BJ (cell line): ENCODE data around the gene CHD9. TPM values are rescaled to one million over a fixed set of nuclear protein-coding genes. Genes with fewer than 3 reads are reported as not detected.

Experiments used
- CTCF ChIA-PET: fragments of 350-600 bp; formaldehyde crosslinking; extraction: SDS; loops from one replicate; lab custom pipeline; 2021; ENCODE audit warnings: antibody characterized with exemption, inconsistent platforms; lab: Yijun Ruan, JAX
- POLR2A ChIA-PET: fragments of 300-600 bp; sonication (Branson Sonifier 250); formaldehyde crosslinking; extraction: SDS; loops from one replicate; lab custom pipeline; 2021; ENCODE audit warnings: antibody characterized with exemption; lab: Charles Lee
- DNase-seq: peaks from one replicate; pipeline ENCODE4 v3.0.0-alpha.2; 2011; ENCODE audit warnings: low read depth
- H3K27me3 ChIP-seq: 2 replicates; pipeline ENCODE4 v1.6.0; 2011; ENCODE audit warnings: low read length; ENCODE audit not compliant: control insufficient read depth, insufficient read depth
- H3K36me3 ChIP-seq: 2 replicates; pipeline ENCODE4 v1.5.1; 2011; ENCODE audit warnings: low read length; ENCODE audit not compliant: control insufficient read depth, insufficient read depth
- H3K4me3 ChIP-seq: 2 replicates; pipeline ENCODE4 v1.5.1; 2011; ENCODE audit warnings: low read depth, mild to moderate bottlenecking, control low read depth, low read length
- CTCF ChIP-seq: IDR thresholded peaks from 2 replicates; pipeline ENCODE4 v1.5.1; 2011; ENCODE audit warnings: low read depth, mild to moderate bottlenecking, control low read depth, inconsistent platforms, low read length, moderate library complexity; ENCODE audit not compliant: insufficient read depth
- polyA minus RNA-seq: library from RNA; depleted of rRNA, polyadenylated mRNA; stranded (reverse); fragments of >200 nt; gene quantifications from 2 replicates; pipeline ENCODE4 v1.2.3, GENCODE V29; 2011; rRNA and poly(A)+ RNA removed
- polyA plus RNA-seq: library from polyadenylated mRNA; depleted of rRNA; stranded (reverse); fragments of >200 nt; gene quantifications from 2 replicates; pipeline ENCODE4 v1.2.3, GENCODE V29; 2011; rRNA removed

Gene CHD9
- polyA plus RNA-seq (13.1 and 30.0 TPM in 2 replicates), polyA minus RNA-seq (31.5 and 37.6 TPM in 2 replicates)

GRCh38 chr16:53054670-53055485, at the start of gene CHD9:
CHD9 (plus strand) TSS chr16:53054991; CDS start chr16:53156090, 101,099 bp downstream.
- Histone ChIP-seq H3K27me3 (no peaks in the 10 kb centered on the region), H3K4me3 (peak within 1 kb of the TSS; percentile 66), H3K36me3 (peaks cover 1% of the 10 kb centered on the region; the same call in 1 of the 2 replicates)
- DNase-seq: no peak
- ChIA-PET POLR2A (no interaction called here), CTCF (interaction anchor here (0.6 to 4.7 kb wide), 50 partner anchors 9 to 863 kb away, joined by 3 to 38 read pairs (median 5); no protein-coding TSS in a partner anchor)
- peak; percentile 99 for TF ChIP-seq CTCF

GRCh38 chr16:53007095-53007494, 47.7 kb upstream of the CHD9 start:
- CTCF ChIA-PET: no interaction called here
- DNase-seq: no peak
- H3K4me3 ChIP-seq: no peak overlapping the region
- no peaks in the 10 kb centered on the region for H3K36me3 ChIP-seq
- POLR2A ChIA-PET: no interaction called here
- 0 out of 2 replicates have a peak, but pooled peaks have one; percentile 5 for TF ChIP-seq CTCF
- no peaks in the 10 kb centered on the region; the same call in 1 of the 2 replicates for H3K27me3 ChIP-seq

- no peak overlapping the region for H3K4me3 ChIP-seq
- no peak for DNase-seq
- ChIA-PET CTCF (interaction anchor here (1.3 kb wide), 1 partner anchor 823 kb away, joined by 3 read pairs; no protein-coding TSS in a partner anchor), POLR2A (no interaction called here)
- no peaks in the 10 kb centered on the region; the same call in none of the 2 replicates for H3K27me3 ChIP-seq
- no peaks in the 10 kb centered on the region for H3K36me3 ChIP-seq
- TF ChIP-seq CTCF: no peak
Observed at GRCh38 chr16:53014287-53014686, 40.5 kb upstream of the CHD9 start.

- POLR2A ChIA-PET: no interaction called here
- no peaks in the 10 kb centered on the region; the same call in 1 of the 2 replicates for H3K27me3 ChIP-seq
- no peak for DNase-seq
- H3K36me3 ChIP-seq: no peaks in the 10 kb centered on the region
- no peak for TF ChIP-seq CTCF
- CTCF ChIA-PET: no interaction called here
- H3K4me3 ChIP-seq: no peak overlapping the region
Observed at GRCh38 chr16:53018834-53019416, 35.9 kb upstream of the CHD9 start.

GRCh38 chr16:53022374-53022773, 32.4 kb upstream of the CHD9 start:
- CTCF ChIA-PET: interaction anchor here (0.8 to 5.1 kb wide), 15 partner anchors 9 to 843 kb away, joined by 3 to 52 read pairs (median 3); partner anchors contain the start of gene CHD9
- DNase-seq: no peak
- peak; percentile 59 for TF ChIP-seq CTCF
- POLR2A ChIA-PET: no interaction called here
- Histone ChIP-seq H3K36me3 (no peaks in the 10 kb centered on the region), H3K27me3 (no peaks in the 10 kb centered on the region; the same call in 1 of the 2 replicates), H3K4me3 (no peak overlapping the region)
